CD4-positive, alpha-beta memory T cell (primary cell): ENCODE measurements around the gene PAX7. TPM values are rescaled to one million over a fixed set of nuclear protein-coding genes. Genes with fewer than 3 reads are reported as not detected.

Experiments
- CTCF ChIA-PET: fragments of 350-600 bp; sonication (Branson Sonifier 250); formaldehyde crosslinking; loops from one replicate; lab custom pipeline; 2021; ENCODE audit warnings: inconsistent platforms; ENCODE audit not compliant: partially characterized antibody; lab: Charles Lee
- POLR2A ChIA-PET: fragments of 350-600 bp; sonication (Branson Sonifier 250); formaldehyde crosslinking; loops from one replicate; lab custom pipeline; 2021; ENCODE audit not compliant: partially characterized antibody; lab: Charles Lee
- DNase-seq, 5 donors: peaks; one replicate each; pipeline versions ENCODE4 v3.0.0 to v3.0.0-alpha.2; 2020 to 2022; ENCODE audit warnings: mixed read lengths in 1 of 5
- H3K27ac ChIP-seq: one replicate; pipeline ENCODE4 v1.7.0; 2013; ENCODE audit warnings: low read depth, low read length
- H3K27me3 ChIP-seq: 2 replicates; pipeline ENCODE4 v1.7.0; 2013; ENCODE audit warnings: mild to moderate bottlenecking, low read length, moderate library complexity; ENCODE audit not compliant: insufficient read depth
- H3K36me3 ChIP-seq: 2 replicates; pipeline ENCODE4 v1.7.0; 2013; ENCODE audit warnings: mild to moderate bottlenecking, low read length, moderate library complexity; ENCODE audit not compliant: insufficient read depth
- H3K4me1 ChIP-seq: 2 replicates; pipeline ENCODE4 v1.7.0; 2013; ENCODE audit warnings: mild to moderate bottlenecking, low read length, moderate library complexity; ENCODE audit not compliant: insufficient read depth
- H3K4me3 ChIP-seq, 2 donors: one replicate each; pipeline ENCODE4 v1.7.0; 2013; ENCODE audit warnings: low read length in 2 of 2, mild to moderate bottlenecking in 1 of 2
- H3K9me3 ChIP-seq, 2 donors: one replicate each; pipeline ENCODE4 v1.7.0; 2013; ENCODE audit warnings: low read length in 2 of 2, control low read depth in 1 of 2; ENCODE audit not compliant: control insufficient read depth in 1 of 2
- H3K27ac Mint-ChIP-seq, 7 donors: one replicate each; pipeline ENCODE4 v1.8.0; 2020 to 2021; ENCODE audit warnings: mixed read lengths in 7 of 7, mild to moderate bottlenecking in 6 of 7, inconsistent platforms in 3 of 7, moderate library complexity in 3 of 7
- H3K27me3 Mint-ChIP-seq, 2 donors: one replicate each; pipeline ENCODE4 v1.8.0; 2020 to 2021; ENCODE audit warnings: mixed read lengths in 2 of 2
- H3K36me3 Mint-ChIP-seq, 2 donors: one replicate each; pipeline ENCODE4 v1.8.0; 2020 to 2021; ENCODE audit warnings: mixed read lengths in 2 of 2, inconsistent platforms in 1 of 2, mild to moderate bottlenecking in 1 of 2
- H3K4me1 Mint-ChIP-seq, 4 donors: one replicate each; pipeline ENCODE4 v1.8.0; 2020 to 2021; ENCODE audit warnings: mixed read lengths in 4 of 4, mild to moderate bottlenecking in 1 of 4
- H3K4me3 Mint-ChIP-seq, 8 donors: one replicate each; pipeline ENCODE4 v1.8.0; 2020 to 2021; ENCODE audit warnings: mixed read lengths in 8 of 8, mild to moderate bottlenecking in 7 of 8, moderate library complexity in 6 of 8, inconsistent platforms in 3 of 8
- H3K9me3 Mint-ChIP-seq, 8 donors: one replicate each; pipeline ENCODE4 v1.8.0; 2020 to 2021; ENCODE audit warnings: mixed read lengths in 8 of 8, mild to moderate bottlenecking in 5 of 8, inconsistent platforms in 3 of 8, moderate library complexity in 1 of 8
- intact Hi-C: fragments of 100-400 bp; cut with micrococcal nuclease; formaldehyde crosslinking; loops from one replicate; pipeline ENCODE4 v1.15.1; 2023
- polyA plus RNA-seq, 2 donors: library from polyadenylated mRNA; unstranded; fragments of 300-500 nt; fragmentation: Illumina TruSeq; gene quantifications; one replicate each; pipeline ENCODE4 v1.2.3, GENCODE V29; 2021
- total RNA-seq, 2 experiments: library from RNA; stranded (reverse); gene quantifications; one replicate each; pipeline ENCODE4 v1.2.3, GENCODE V29; 2021

Gene PAX7
- total and polyA plus RNA-seq, 4 experiments from 2014 or later, result not detected

GRCh38 chr1:18628511-18628910, 2.1 kb upstream of the PAX7 start:
- peaks cover 58 to 70% of the 10 kb centered on the region in 2 donors for H3K27me3 Mint-ChIP-seq
- Histone ChIP-seq H3K36me3 (no peaks in the 10 kb centered on the region), H3K4me3 (no peak overlapping the region), H3K27me3 (peaks cover 16% of the 10 kb centered on the region), H3K4me1 (no peaks in the 10 kb centered on the region), H3K27ac (no peak overlapping the region), H3K9me3 (no peaks in the 10 kb centered on the region)
- H3K27ac Mint-ChIP-seq, result no peak overlapping the region
- H3K4me3 Mint-ChIP-seq, result no peak overlapping the region
- DNase-seq, result no peak
- H3K9me3 Mint-ChIP-seq, result peaks cover 0 to 3% (median 0%) of the 10 kb centered on the region in 8 donors
- H3K36me3 Mint-ChIP-seq, result peaks cover 0 to 5% of the 10 kb centered on the region in 2 donors
- H3K4me1 Mint-ChIP-seq, result peaks cover 5 to 15% (median 9%) of the 10 kb centered on the region in 4 donors
- intact Hi-C loops, result no loop called here
- POLR2A ChIA-PET, result no interaction called here
- CTCF ChIA-PET, result no interaction called here

DNA sequence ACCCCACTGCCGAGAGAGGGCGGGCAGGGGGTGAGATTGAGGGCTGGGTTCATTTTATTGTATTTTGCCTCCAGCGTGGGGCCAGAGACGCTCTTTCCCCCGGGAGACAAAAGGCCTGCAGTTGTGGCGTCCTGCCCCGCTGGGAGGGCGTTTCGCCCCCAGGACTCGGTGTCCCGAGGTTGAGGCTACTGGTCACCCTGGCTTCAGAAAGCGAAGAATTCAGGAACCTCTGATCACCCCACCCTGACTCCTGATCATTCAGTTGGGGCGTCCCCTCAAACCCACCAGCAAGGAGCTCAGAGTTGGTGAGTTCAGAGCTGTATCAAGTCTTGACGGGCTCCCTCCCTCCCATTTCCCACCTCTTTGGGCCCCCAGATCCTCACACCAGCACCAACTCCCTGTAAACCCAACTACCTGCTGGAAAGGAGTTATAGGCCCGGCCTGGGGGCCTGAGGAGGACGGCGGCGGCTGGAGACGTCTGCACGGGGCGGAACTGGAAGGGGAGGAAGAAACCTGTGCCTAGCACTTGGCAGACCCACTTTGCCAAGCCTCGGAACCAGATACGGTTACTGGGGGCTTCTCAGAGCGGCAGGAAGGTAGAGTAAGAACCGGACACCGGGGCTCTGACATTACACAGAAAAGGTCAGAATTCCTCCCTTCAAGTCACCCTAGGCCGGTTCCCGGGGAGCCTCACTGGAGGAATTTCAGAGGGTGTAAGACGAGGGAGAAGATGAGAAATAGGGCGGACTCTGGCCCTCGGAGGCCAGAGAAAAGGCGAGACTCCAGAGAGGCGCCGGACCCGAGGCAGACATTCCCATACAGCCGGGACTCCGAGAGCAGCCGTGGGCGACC, 761 bp upstream of the PAX7 start:
- Mint-ChIP-seq H3K27me3 (peaks cover 63 to 69% of the 10 kb centered on the region in 2 donors), H3K36me3 (peaks cover 0 to 5% of the 10 kb centered on the region in 2 donors), H3K4me3 (peak overlapping the region in 2 of 8 donors; percentile 30 to 56), H3K27ac (peak overlapping the region in 1 of 7 donors; percentile 70), H3K9me3 (peaks cover 0 to 3% (median 0%) of the 10 kb centered on the region in 8 donors), H3K4me1 (peaks cover 5 to 15% (median 10%) of the 10 kb centered on the region in 4 donors)
- intact Hi-C loops, result no loop called here
- POLR2A ChIA-PET, result no interaction called here
- Histone ChIP-seq H3K36me3 (no peaks in the 10 kb centered on the region), H3K27ac (no peak overlapping the region), H3K9me3 (no peaks in the 10 kb centered on the region), H3K27me3 (peaks cover 24% of the 10 kb centered on the region), H3K4me3 (no peak overlapping the region), H3K4me1 (no peaks in the 10 kb centered on the region)
- CTCF ChIA-PET, result no interaction called here
- no peak for DNase-seq

- ChIA-PET CTCF (no interaction called here), POLR2A (no interaction called here)
- Histone ChIP-seq H3K9me3 (no peaks in the 10 kb centered on the region), H3K4me1 (no peaks in the 10 kb centered on the region), H3K4me3 (no peak overlapping the region), H3K27me3 (peaks cover 27% of the 10 kb centered on the region), H3K27ac (no peak overlapping the region), H3K36me3 (no peaks in the 10 kb centered on the region)
- Mint-ChIP-seq H3K27me3 (peaks cover 63 to 71% of the 10 kb centered on the region in 2 donors), H3K4me1 (peaks cover 8 to 22% (median 15%) of the 10 kb centered on the region in 4 donors), H3K36me3 (peaks cover 0 to 5% of the 10 kb centered on the region in 2 donors), H3K4me3 (peak overlapping the region in 2 of 8 donors; percentile 57 to 62), H3K9me3 (peaks cover 0 to 3% (median 0%) of the 10 kb centered on the region in 8 donors), H3K27ac (peak overlapping the region in 2 of 7 donors; percentile 51 to 54)
- intact Hi-C loops, result no loop called here
- no peak for DNase-seq
These were observed 1.0 kb downstream of the PAX7 start for GRCh38 chr1:18631496-18632217.

DNA sequence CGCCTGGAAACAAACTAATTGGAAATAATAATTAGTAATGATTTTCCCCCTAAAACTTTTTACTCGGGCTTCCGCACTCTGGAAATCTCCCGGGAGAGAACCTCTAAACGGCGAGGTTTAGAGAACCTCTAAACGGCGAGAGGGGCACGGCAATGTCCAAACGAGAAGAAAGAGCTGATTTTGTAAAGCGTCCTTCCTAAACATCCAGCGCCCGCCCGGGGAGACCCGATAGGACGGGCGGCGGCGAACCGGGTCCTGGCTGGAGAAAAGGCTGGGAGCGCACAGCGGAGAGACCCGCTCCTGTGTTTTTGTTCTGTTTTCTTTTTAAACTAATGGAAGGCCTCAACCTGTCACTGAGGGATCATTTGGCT, 1.6 kb downstream of the PAX7 start:
- Mint-ChIP-seq H3K9me3 (peaks cover 0 to 3% (median 0%) of the 10 kb centered on the region in 8 donors), H3K4me3 (no peak overlapping the region), H3K27me3 (peaks cover 67 to 70% of the 10 kb centered on the region in 2 donors), H3K36me3 (peaks cover 0 to 5% of the 10 kb centered on the region in 2 donors), H3K4me1 (peaks cover 8 to 26% (median 15%) of the 10 kb centered on the region in 4 donors), H3K27ac (peak overlapping the region in 2 of 7 donors; percentile 51 to 54)
- DNase-seq, result no peak
- Histone ChIP-seq H3K9me3 (no peaks in the 10 kb centered on the region), H3K27ac (no peak overlapping the region), H3K36me3 (no peaks in the 10 kb centered on the region), H3K4me1 (no peaks in the 10 kb centered on the region), H3K4me3 (no peak overlapping the region), H3K27me3 (peaks cover 31% of the 10 kb centered on the region)
- ChIA-PET CTCF (no interaction called here), POLR2A (no interaction called here)
- intact Hi-C loops, result no loop called here

DNA sequence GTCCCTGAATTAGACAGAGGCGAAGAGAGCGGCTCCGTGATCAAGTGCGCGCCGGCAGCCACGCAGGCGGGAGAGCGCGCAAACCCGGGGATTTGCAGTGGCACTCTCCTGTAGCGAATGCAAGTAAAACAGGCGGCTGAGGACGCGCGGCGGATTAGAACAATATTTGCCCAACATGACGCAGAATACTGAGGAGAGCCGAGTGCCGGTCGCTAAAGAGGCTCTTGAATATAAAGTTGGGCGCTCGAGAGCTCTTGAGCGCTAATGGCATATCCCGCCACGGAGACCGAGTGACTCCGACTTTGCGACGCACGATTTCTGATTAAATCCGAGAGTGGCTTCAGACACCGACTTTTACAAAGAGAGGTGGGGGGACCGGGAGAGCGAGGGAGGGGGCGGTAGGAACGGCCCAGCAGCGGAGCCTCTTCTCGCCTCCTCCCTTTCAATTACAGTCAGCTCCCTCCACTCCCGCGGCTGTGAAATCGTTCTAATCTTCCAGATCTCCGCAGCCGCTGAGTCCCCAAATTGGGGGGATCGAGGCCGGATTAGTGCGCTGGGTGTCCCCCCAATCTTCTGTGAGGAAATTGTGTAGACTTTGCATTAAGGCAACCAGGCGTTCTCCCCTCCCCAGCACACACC, 2.3 kb downstream of the PAX7 start:
- peaks cover 8 to 29% (median 15%) of the 10 kb centered on the region in 4 donors for H3K4me1 Mint-ChIP-seq
- no peak for DNase-seq
- H3K36me3 Mint-ChIP-seq, result peaks cover 0 to 2% of the 10 kb centered on the region in 2 donors
- Histone ChIP-seq H3K27ac (no peak overlapping the region), H3K36me3 (no peaks in the 10 kb centered on the region), H3K4me3 (no peak overlapping the region), H3K4me1 (no peaks in the 10 kb centered on the region), H3K9me3 (no peaks in the 10 kb centered on the region), H3K27me3 (peaks cover 37% of the 10 kb centered on the region)
- H3K27me3 Mint-ChIP-seq, result peaks cover 67% of the 10 kb centered on the region in 2 donors
- CTCF ChIA-PET, result no interaction called here
- H3K4me3 Mint-ChIP-seq, result peak overlapping the region in 1 of 8 donors; percentile 12
- intact Hi-C loops, result no loop called here
- POLR2A ChIA-PET, result no interaction called here
- H3K9me3 Mint-ChIP-seq, result peaks cover 0 to 3% (median 0%) of the 10 kb centered on the region in 8 donors
- no peak overlapping the region for H3K27ac Mint-ChIP-seq

DNA sequence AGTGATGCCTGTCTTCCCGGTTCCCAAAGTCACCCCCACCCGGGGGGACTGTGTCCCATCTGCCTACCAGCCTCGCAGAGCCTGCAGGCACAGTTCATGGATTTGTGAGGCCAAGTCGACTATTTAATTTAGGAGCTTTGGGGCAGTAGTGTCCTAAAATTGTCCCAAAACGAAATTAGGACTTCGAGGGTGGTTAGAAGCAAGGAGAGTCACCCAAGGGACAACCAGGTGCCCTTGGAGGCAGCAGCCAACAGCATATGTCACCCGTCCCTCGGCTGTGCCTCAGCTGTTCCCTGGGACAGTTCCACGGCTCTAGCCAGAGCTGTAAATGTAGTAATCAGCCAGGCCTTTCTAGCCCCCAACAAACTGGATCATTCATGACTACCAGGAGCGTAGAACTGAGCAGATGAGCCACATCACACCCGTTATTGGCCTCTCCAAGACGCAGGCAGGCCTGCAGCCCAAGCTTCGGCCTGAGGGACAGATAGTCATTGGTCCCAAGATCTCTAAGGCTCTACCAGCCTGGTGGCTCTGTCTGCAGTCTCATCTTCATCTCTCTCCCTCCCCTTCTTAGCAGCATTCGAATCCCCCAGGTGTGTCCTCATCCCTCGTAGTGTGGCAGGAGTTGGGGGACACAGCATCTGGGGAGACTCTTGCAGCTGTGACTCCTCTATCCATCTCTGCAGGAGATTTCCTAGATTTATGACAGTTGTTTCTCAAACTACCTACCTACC, 2.9 kb downstream of the PAX7 start:
- H3K4me1 ChIP-seq, result no peaks in the 10 kb centered on the region
- Mint-ChIP-seq H3K27me3 (peaks cover 67% of the 10 kb centered on the region in 2 donors), H3K27ac (no peak overlapping the region), H3K4me3 (no peak overlapping the region), H3K4me1 (peaks cover 8 to 29% (median 15%) of the 10 kb centered on the region in 4 donors), H3K36me3 (no peaks in the 10 kb centered on the region), H3K9me3 (peaks cover 0 to 3% (median 0%) of the 10 kb centered on the region in 8 donors)
- ChIA-PET CTCF (no interaction called here), POLR2A (no interaction called here)
- no peak overlapping the region for H3K4me3 ChIP-seq
- H3K36me3 ChIP-seq, result no peaks in the 10 kb centered on the region
- intact Hi-C loops, result no loop called here
- no peaks in the 10 kb centered on the region for H3K9me3 ChIP-seq
- no peak for DNase-seq
- no peak overlapping the region for H3K27ac ChIP-seq
- H3K27me3 ChIP-seq, result peaks cover 44% of the 10 kb centered on the region
